C4-2B (cell line): Measurements from ENCODE around the gene ARID4A.

Experiments
- H3K27ac ChIP-seq: fragments of 450-650 bp; 2 replicates; pipeline ENCODE4 v1.5.1; 2017
- ZFX ChIP-seq: fragments of 450-650 bp; IDR thresholded peaks from 2 replicates; pipeline ENCODE4 v1.6.1; 2017
- TF ChIP-seq, protein P1 (sequence below): fragments of 450-650 bp; conservative IDR thresholded peaks from 2 replicates; pipeline ENCODE4 v1.5.1; 2017; ENCODE audit warnings: mild to moderate bottlenecking

ARID4A gene

DNA sequence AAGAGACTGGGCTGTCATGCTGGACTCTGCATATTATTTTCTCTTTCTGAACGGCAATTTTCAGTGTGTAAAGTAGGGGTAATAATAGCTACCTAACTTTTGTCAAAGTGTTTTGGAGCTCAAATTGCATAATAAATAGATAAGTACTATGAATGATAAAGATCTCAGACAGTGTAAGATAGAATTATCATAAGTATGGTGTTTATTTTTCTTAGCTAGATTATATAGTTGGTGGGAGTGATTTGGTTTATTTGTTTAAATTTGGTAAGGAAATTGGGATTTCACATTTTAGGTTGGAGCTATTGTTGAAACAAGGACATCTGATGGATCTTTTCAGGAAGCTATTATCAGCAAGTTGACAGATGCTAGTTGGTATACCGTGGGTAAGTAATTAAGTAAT lies 7.4 kb downstream of the ARID4A start:
- TF ChIP-seq, protein P1, sequence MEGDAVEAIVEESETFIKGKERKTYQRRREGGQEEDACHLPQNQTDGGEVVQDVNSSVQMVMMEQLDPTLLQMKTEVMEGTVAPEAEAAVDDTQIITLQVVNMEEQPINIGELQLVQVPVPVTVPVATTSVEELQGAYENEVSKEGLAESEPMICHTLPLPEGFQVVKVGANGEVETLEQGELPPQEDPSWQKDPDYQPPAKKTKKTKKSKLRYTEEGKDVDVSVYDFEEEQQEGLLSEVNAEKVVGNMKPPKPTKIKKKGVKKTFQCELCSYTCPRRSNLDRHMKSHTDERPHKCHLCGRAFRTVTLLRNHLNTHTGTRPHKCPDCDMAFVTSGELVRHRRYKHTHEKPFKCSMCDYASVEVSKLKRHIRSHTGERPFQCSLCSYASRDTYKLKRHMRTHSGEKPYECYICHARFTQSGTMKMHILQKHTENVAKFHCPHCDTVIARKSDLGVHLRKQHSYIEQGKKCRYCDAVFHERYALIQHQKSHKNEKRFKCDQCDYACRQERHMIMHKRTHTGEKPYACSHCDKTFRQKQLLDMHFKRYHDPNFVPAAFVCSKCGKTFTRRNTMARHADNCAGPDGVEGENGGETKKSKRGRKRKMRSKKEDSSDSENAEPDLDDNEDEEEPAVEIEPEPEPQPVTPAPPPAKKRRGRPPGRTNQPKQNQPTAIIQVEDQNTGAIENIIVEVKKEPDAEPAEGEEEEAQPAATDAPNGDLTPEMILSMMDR, result no peak
- no peak for TF ChIP-seq ZFX
- H3K27ac ChIP-seq, result no peak overlapping the region

DNA sequence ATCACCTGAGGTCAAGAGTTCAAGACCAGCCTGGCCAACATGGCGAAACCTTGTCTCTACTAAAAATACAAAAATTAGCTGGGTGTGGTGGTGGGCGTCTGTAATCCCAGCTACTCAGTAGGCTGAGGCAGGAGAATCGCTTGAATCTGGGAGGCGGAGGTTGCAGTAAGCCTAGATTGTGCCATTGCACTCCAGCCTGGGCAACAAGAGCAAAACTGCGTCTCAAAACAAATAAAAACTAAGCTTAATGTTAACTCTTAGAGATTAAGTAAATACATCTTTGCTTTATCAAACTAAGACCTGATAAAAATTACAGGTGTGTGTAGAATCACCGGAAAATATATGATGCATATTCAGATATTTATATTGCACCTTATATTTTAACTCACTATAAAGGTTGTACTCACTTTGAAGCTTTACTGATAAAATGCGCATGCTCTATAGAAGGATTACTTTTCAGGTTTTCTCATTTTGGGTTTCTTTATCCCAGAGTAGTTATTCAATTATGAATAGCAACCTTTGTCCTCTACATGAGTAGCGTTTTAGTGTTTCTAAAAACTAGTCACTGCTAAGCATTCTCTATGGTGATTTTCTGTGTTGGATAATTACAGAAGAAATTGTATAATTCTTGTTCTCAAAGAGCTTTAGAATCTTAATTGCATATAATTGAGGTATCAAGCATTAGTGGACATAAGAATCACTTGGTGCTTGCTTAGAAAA lies 9.4 kb downstream of the ARID4A start:
- TF ChIP-seq ZFX, result no peak
- TF ChIP-seq, protein P1, result no peak
- H3K27ac ChIP-seq, result no peak overlapping the region

DNA sequence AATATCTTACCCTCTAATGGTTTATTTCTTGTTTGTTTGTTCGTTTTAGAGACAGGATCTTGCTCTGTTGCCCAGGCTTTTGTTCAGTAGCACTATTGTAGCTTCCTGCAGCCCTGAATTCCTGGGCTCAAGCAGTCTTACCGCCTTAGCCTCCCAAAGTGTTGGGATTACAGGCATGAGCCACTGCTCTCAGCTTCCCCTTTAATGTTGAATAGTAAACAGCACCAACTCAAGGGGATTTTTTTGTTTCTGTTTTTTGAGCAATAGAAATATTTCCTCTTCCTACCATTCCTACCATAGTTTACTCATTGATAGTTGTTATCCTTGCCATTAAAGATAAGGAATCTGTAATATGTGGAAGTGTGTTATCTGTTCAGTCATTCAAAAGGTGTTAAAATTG lies 10.7 kb downstream of the ARID4A start:
- H3K27ac ChIP-seq, result no peak overlapping the region
- TF ChIP-seq ZFX, result no peak
- TF ChIP-seq, protein P1, result no peak

DNA sequence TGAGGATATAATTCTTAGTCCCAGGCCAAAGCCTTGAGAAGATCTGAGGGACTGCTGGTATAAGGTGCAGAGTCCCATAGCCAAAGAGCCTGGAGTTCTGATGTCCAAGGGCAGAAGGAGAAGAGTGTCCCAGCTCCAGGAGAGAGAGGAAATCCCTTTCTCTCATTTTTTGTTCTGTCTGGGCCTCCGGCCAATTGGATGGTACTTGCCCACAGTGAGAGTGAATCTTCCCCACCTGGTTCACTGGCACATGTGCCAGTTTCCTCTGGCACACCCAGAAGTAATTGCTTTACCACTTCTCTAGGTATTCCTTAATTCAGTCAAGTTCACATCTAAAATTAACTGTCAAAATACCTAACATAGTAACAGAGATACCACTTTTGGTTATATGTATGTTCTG lies 15.3 kb downstream of the ARID4A start:
- TF ChIP-seq, protein P1, result no peak
- TF ChIP-seq ZFX, result no peak
- H3K27ac ChIP-seq, result no peak overlapping the region

DNA sequence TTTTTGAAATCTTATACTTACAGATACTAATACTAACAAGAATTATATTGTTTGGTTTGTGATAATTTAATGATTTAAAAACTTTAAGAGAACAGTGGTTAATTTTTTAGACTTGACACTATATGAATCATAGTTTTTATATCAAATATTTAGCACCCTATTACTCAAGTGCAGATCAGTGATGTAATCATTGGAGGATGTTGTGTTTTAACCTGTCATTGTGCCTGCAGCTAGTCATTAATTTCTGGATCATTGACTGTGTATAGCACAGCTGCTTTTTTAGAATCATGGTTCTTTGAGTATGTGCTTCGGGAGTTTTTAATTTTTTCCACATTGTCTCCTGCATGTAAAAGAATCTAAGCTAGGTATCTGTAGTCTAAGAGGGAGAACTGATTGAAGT lies 17.3 kb downstream of the ARID4A start:
- TF ChIP-seq ZFX, result no peak
- TF ChIP-seq, protein P1, result no peak

DNA sequence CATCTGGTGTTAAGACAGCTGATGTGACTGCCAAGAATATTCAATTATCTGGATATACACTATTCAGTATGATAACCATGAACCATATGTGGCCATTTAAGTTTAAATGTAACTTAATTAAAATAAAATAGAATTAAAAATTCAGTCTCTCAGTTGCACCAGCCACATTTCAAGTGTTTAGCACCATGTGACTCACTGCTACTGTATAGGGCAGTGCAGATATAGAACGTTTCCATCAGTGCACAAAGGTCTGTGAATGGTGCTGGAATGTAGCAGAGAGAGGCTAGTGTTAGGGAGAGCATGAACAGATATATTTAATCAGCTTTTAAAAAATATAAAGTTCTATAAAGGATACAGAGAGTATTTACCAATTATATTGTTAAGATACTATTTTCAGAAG lies 28.7 kb downstream of the ARID4A start:
- no peak for TF ChIP-seq ZFX
- TF ChIP-seq, protein P1, result no peak
- no peak overlapping the region for H3K27ac ChIP-seq

More for the DNA sequence above, 17.3 kb downstream of the ARID4A start:
- no peak overlapping the region for H3K27ac ChIP-seq

DNA sequence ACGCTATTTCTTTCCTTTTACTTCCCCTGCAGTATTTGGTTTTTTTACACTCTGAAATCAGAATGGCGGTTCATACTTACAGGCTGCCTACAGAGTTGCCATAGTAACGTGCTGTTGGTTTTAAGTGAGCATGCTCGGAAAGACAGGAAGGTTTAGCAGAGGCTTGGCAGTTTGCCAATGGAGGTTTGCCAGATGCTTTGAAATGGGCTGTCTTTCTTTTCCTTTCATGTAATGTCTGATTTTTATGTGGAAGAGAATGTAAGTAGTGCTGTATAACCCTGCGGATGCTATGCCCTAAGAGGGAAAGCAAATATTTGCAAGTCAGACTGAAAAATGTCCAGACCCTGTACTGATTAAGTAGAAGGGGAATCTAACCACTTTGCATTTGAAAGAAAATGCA lies 32.8 kb downstream of the ARID4A start:
- TF ChIP-seq, protein P1, result no peak
- no peak for TF ChIP-seq ZFX

More for the DNA sequence above, 32.8 kb downstream of the ARID4A start:
- no peak overlapping the region for H3K27ac ChIP-seq
